Hepatocyte (in vitro differentiated cells): ENCODE results near the gene PLAC8L1.

ENCODE experiments used
- EZH2 ChIP-seq: fragments of 200-600 bp; sonication (generic); IDR thresholded peaks from 2 replicates; pipeline ENCODE4 v1.6.1; 2016; ENCODE audit warnings: antibody characterized with exemption, mild to moderate bottlenecking, borderline replicate concordance
- TF ChIP-seq, protein P1 (sequence below): fragments of 200-600 bp; sonication (generic); IDR thresholded peaks from 2 replicates; pipeline ENCODE4 v1.5.1; 2016; ENCODE audit warnings: antibody characterized with exemption, mild to moderate bottlenecking; ENCODE audit not compliant: poor library complexity

DNA sequence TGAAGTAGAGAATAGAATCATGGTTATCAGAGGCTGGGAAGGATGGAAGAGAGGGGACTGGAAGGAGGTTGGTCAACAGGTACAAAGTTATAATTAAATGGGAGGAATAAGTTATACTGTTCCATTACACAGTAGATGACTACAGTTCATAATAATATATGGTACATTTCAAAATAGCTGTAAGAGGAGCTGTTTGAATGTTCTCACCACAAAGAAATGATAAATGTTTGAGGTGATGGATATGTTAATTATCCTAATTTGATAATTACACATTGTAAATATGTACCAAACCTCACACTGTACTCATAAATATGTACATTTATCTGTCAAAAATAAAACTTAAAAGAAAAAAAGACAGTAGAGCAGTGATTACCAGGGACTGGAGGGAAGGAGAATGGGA lies 12.9 kb upstream of the PLAC8L1 start:
- no peak for TF ChIP-seq EZH2
- TF ChIP-seq, protein P1, sequence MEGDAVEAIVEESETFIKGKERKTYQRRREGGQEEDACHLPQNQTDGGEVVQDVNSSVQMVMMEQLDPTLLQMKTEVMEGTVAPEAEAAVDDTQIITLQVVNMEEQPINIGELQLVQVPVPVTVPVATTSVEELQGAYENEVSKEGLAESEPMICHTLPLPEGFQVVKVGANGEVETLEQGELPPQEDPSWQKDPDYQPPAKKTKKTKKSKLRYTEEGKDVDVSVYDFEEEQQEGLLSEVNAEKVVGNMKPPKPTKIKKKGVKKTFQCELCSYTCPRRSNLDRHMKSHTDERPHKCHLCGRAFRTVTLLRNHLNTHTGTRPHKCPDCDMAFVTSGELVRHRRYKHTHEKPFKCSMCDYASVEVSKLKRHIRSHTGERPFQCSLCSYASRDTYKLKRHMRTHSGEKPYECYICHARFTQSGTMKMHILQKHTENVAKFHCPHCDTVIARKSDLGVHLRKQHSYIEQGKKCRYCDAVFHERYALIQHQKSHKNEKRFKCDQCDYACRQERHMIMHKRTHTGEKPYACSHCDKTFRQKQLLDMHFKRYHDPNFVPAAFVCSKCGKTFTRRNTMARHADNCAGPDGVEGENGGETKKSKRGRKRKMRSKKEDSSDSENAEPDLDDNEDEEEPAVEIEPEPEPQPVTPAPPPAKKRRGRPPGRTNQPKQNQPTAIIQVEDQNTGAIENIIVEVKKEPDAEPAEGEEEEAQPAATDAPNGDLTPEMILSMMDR, result no peak
